ENCODE results near the gene MYCBP2. TPM values are rescaled to one million over a fixed set of nuclear protein-coding genes. Genes with fewer than 3 reads are reported as not detected.
A peak's percentile ranks its signal among the peaks of the same experiment; 100 is the strongest.
"Not testable (repeated sequence)": the region's sequence is repeated elsewhere in the genome, so short reads cannot be mapped to it uniquely, and the experiment has no call there.

The MYCBP2 gene
- total RNA-seq, 1 donor from 2014 or later, result 37.4 TPM

- Histone ChIP-seq H3K27me3 (ENCODE audit: control insufficient read depth, insufficient read depth, low read length) (no peaks in the 10 kb centered on the region), H3K4me3 (ENCODE audit: low read depth, low read length) (no peak overlapping the region), H3K36me3 (ENCODE audit: control insufficient read depth, insufficient read depth, low read length) (peaks cover 9% of the 10 kb centered on the region)
- DNase-seq (ENCODE audit: low read depth) (no peak), FAIRE-seq (no peak)
- no peak for TF ChIP-seq CTCF (IDR thresholded peaks at IDR 0.05; ENCODE audit: insufficient read depth, low read length, severe bottlenecking)
Measured at GRCh38 chr13:77014906-77015685, 311.8 kb downstream of the MYCBP2 start.

- TF ChIP-seq CTCF (IDR thresholded peaks at IDR 0.05; ENCODE audit: insufficient read depth, low read length, severe bottlenecking), result no peak
- no peak overlapping the region for H3K4me3 ChIP-seq (ENCODE audit: low read depth, low read length)
- H3K36me3 ChIP-seq (ENCODE audit: control insufficient read depth, insufficient read depth, low read length), result peaks cover 9% of the 10 kb centered on the region
- H3K27me3 ChIP-seq (ENCODE audit: control insufficient read depth, insufficient read depth, low read length), result no peaks in the 10 kb centered on the region
- no peak for FAIRE-seq
- no peak for DNase-seq (ENCODE audit: low read depth)
Measured at GRCh38 chr13:77013853-77014542, 312.9 kb downstream of the MYCBP2 start.

DNA sequence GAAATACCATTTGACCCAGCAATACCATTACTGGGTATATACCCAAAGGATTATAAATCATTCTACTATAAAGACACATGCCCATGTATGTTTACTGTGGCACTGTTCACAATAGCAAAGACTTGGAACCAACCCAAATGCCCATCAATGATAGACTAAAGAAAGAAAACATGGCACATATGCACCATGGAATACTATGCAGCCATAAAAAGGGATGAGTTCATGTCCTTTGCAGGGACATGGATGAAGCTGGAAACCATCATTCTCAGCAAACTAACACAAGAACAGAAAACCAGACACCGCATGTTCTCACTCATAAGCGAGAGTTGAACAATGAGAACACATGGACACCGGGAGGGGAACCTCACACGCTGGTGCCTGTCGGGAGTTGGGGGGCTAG is 317.2 kb downstream of the MYCBP2 start:
- not testable (repeated sequence) for H3K27me3 ChIP-seq (ENCODE audit: control insufficient read depth, insufficient read depth, low read length); DNase-seq (ENCODE audit: low read depth); FAIRE-seq; H3K4me3 ChIP-seq (ENCODE audit: low read depth, low read length); H3K36me3 ChIP-seq (ENCODE audit: control insufficient read depth, insufficient read depth, low read length)

DNA sequence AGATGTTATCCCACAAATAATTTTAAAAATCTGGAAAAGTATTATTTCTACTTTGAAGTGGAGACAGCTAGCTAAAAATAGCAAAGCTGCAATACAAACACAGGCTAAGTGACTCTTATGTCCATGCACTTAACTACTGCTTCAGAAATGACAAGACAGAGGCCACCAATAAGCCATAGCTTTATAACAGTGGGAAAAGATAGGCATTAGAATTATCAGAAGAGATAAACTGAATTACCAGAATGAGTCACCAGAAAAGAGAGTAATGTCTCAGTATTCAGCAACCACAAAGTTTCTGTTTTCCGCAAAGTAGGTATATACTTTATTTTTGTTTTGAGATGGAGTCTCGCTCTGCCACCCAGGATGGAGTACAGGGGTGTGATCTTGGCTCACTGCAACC is 317.9 kb downstream of the MYCBP2 start:
- no peak for FAIRE-seq
- no peak for TF ChIP-seq CTCF (IDR thresholded peaks at IDR 0.05; ENCODE audit: insufficient read depth, low read length, severe bottlenecking)

DNA sequence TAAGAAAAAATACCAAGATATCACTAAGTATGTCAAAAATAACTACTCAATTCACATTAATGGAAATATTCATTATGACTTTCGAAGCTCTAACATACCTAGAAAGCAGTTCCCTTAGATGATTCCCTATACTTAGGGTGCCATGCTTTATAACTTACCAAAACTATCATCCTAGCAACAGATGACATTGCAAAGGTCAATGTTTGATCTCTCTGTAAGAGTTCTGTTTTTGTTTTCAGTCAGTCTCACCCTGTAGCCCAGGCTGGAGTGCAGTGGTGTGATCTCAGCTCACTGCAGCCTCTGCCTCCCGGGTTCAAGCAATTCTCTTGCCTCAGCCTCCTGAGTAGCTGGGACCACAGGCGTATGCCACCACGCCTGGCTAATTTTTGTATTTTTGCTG is 318.6 kb downstream of the MYCBP2 start:
- not testable (repeated sequence) for H3K36me3 ChIP-seq (ENCODE audit: control insufficient read depth, insufficient read depth, low read length); FAIRE-seq; H3K27me3 ChIP-seq (ENCODE audit: control insufficient read depth, insufficient read depth, low read length); H3K4me3 ChIP-seq (ENCODE audit: low read depth, low read length); DNase-seq (ENCODE audit: low read depth)

More for the DNA sequence above, 317.9 kb downstream of the MYCBP2 start:
- Histone ChIP-seq H3K27me3 (ENCODE audit: control insufficient read depth, insufficient read depth, low read length) (no peaks in the 10 kb centered on the region), H3K4me3 (ENCODE audit: low read depth, low read length) (no peak overlapping the region), H3K36me3 (ENCODE audit: control insufficient read depth, insufficient read depth, low read length) (peaks cover 6% of the 10 kb centered on the region)
- no peak for DNase-seq (ENCODE audit: low read depth)

DNA sequence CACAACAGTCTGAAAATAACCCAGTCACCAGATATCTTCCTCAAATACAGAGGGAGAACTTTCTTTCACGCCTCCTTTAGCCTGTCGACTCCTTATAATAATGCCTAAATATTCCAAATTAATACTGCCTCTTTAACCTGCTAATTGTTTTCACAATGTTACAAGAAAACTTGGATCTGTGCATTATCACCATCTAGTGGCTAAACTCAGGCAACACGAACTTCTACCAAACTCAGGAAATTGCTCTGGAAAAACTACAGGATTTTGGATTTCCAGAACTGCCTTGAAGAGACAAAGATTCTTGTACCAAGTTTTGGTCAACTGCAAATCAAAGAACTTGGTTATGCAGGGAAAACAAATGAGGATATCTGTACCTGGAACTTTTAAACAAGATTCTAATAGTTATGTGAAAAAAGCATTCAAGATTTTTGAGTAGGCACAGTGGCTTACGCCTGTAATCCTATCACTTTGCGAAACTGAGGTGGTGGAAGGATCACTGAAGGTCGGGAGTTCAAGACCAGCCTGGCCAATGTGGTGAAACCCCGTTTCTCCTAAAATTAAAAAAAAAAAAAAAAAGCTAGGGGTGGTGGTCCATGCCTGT is 324.2 kb downstream of the MYCBP2 start:
- no peak overlapping the region for H3K4me3 ChIP-seq (ENCODE audit: low read depth, low read length)
- no peaks in the 10 kb centered on the region for H3K27me3 ChIP-seq (ENCODE audit: control insufficient read depth, insufficient read depth, low read length)
- peak; percentile 44 for TF ChIP-seq CTCF (IDR thresholded peaks at IDR 0.05; ENCODE audit: insufficient read depth, low read length, severe bottlenecking)
- H3K36me3 ChIP-seq (ENCODE audit: control insufficient read depth, insufficient read depth, low read length), result peaks cover 2% of the 10 kb centered on the region
- FAIRE-seq, result no peak
- DNase-seq (ENCODE audit: low read depth), result peak; percentile 55

Data from bronchial epithelial cell (primary cell).